ENCODE results near the gene ZNF783.

DNA sequence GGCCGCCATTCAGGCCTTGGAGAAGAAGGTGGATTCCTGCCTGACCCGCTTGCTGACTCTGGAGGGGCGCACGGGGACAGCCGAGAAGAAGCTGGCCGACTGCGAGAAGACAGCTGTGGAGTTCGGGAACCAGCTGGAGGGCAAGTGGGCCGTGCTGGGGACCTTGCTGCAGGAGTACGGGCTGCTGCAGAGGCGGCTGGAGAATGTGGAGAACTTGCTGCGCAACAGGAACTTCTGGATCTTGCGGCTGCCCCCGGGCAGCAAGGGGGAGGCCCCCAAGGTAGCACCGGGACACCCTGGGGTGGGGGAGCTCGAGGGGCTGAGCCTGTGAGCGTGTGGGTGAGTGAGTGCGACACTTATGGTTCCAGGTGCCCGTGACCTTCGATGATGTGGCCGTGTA lies 4.5 kb downstream of the ZNF783 start:
- no peak for TF ChIP-seq YY1 (IDR thresholded peaks at IDR 0.05; ENCODE audit: insufficient read depth, insufficient read length)
- no peak for TF ChIP-seq SUZ12 (IDR thresholded peaks at IDR 0.05; ENCODE audit: extremely low read depth, insufficient read depth, insufficient read length)
